Measurements from ENCODE around the gene MARCHF3.

The MARCHF3 gene

GRCh38 chr5:127028822-127029457, 1.4 kb downstream of the MARCHF3 start:
- no peak for ATAC-seq
- no peak for TF ChIP-seq CSRNP3 (CRISPR knock-in tag; IDR thresholded peaks at IDR 0.05)
- TF ChIP-seq GLIS3 (CRISPR knock-in tag; IDR thresholded peaks at IDR 0.05): no peak
- TF ChIP-seq ZFP3 (CRISPR knock-in tag; IDR thresholded peaks at IDR 0.05): no peak
- no peak for TF ChIP-seq OSR1 (CRISPR knock-in tag; IDR thresholded peaks at IDR 0.05)
- no peak for TF ChIP-seq POU6F1 (CRISPR knock-in tag; IDR thresholded peaks at IDR 0.05; ENCODE audit: borderline replicate concordance, low read depth)
- no peak for TF ChIP-seq ZNF70 (CRISPR knock-in tag; IDR thresholded peaks at IDR 0.05)
- TF ChIP-seq SNAI2 (CRISPR knock-in tag; IDR thresholded peaks at IDR 0.05): no peak
- TF ChIP-seq PPARA (CRISPR knock-in tag; IDR thresholded peaks at IDR 0.05; ENCODE audit: borderline replicate concordance): no peak
- no peak for TF ChIP-seq ZNF8 (CRISPR knock-in tag; IDR thresholded peaks at IDR 0.05)
- TF ChIP-seq TOX (CRISPR knock-in tag; IDR thresholded peaks at IDR 0.05; ENCODE audit: borderline replicate concordance): no peak
- no peak for TF ChIP-seq ESRRG (CRISPR knock-in tag; IDR thresholded peaks at IDR 0.05)
- no peak for TF ChIP-seq ZNF565 (CRISPR knock-in tag; conservative IDR thresholded peaks at IDR 0.05; ENCODE audit: low read depth)
- TF ChIP-seq ZFP30 (CRISPR knock-in tag; IDR thresholded peaks at IDR 0.05): no peak
- TF ChIP-seq CSDC2 (CRISPR knock-in tag; IDR thresholded peaks at IDR 0.05): no peak
- TF ChIP-seq RARB (CRISPR knock-in tag; IDR thresholded peaks at IDR 0.05): no peak
- no peak for TF ChIP-seq TSHZ2 (CRISPR knock-in tag; IDR thresholded peaks at IDR 0.05)

- TF ChIP-seq ZC3H10 (CRISPR knock-in tag; IDR thresholded peaks at IDR 0.05): no peak
- no peak for ATAC-seq
Measured at GRCh38 chr5:127027539-127027938, 2.8 kb downstream of the MARCHF3 start.

GRCh38 chr5:127026166-127026565, 4.2 kb downstream of the MARCHF3 start:
- TF ChIP-seq ZFP30 (CRISPR knock-in tag; IDR thresholded peaks at IDR 0.05): no peak
- TF ChIP-seq TSHZ2 (CRISPR knock-in tag; IDR thresholded peaks at IDR 0.05): no peak
- TF ChIP-seq POU6F1 (CRISPR knock-in tag; IDR thresholded peaks at IDR 0.05; ENCODE audit: borderline replicate concordance, low read depth): no peak
- no peak for TF ChIP-seq ESRRG (CRISPR knock-in tag; IDR thresholded peaks at IDR 0.05)
- no peak for TF ChIP-seq CREB5 (CRISPR knock-in tag; IDR thresholded peaks at IDR 0.05; ENCODE audit: low read depth)
- TF ChIP-seq RARB (CRISPR knock-in tag; IDR thresholded peaks at IDR 0.05): no peak
- no peak for TF ChIP-seq ZC3H10 (CRISPR knock-in tag; IDR thresholded peaks at IDR 0.05)
- no peak for TF ChIP-seq ARNTL (CRISPR knock-in tag; IDR thresholded peaks at IDR 0.05; ENCODE audit: borderline replicate concordance, low read depth)
- TF ChIP-seq ZNF565 (CRISPR knock-in tag; conservative IDR thresholded peaks at IDR 0.05; ENCODE audit: low read depth): no peak
- no peak for TF ChIP-seq SNAI2 (CRISPR knock-in tag; IDR thresholded peaks at IDR 0.05)
- TF ChIP-seq TOX (CRISPR knock-in tag; IDR thresholded peaks at IDR 0.05; ENCODE audit: borderline replicate concordance): no peak
- ATAC-seq: no peak
